CD8-positive, alpha-beta memory T cell (primary cell): ENCODE results near the gene SMYD3. TPM values are rescaled to one million over a fixed set of nuclear protein-coding genes. Genes with fewer than 3 reads are reported as not detected.

ENCODE experiments used
- CTCF ChIA-PET: fragments of 350-600 bp; sonication (Branson Sonifier 250); formaldehyde crosslinking; loops from one replicate; lab custom pipeline; 2021; ENCODE audit warnings: antibody characterized with exemption; lab: Charles Lee
- POLR2A ChIA-PET: fragments of 350-600 bp; sonication (Branson Sonifier 250); formaldehyde crosslinking; loops from one replicate; lab custom pipeline; 2021; ENCODE audit warnings: antibody characterized with exemption; lab: Charles Lee
- DNase-seq, 5 donors: peaks; one replicate each; pipeline versions ENCODE4 v3.0.0 to v3.0.0-alpha.2; 2020 to 2022; ENCODE audit warnings: mixed read lengths in 1 of 5
- H3K27ac ChIP-seq: one replicate; pipeline ENCODE4 v1.7.0; 2013; ENCODE audit warnings: low read depth, mild to moderate bottlenecking, low read length, moderate library complexity
- H3K27me3 ChIP-seq: 2 replicates; pipeline ENCODE4 v1.7.0; 2013; ENCODE audit warnings: low read length, mild to moderate bottlenecking; ENCODE audit not compliant: insufficient read depth, poor library complexity, severe bottlenecking
- H3K36me3 ChIP-seq: 2 replicates; pipeline ENCODE4 v1.7.0; 2013; ENCODE audit warnings: mild to moderate bottlenecking, low read length, moderate library complexity; ENCODE audit not compliant: insufficient read depth
- H3K4me1 ChIP-seq: 2 replicates; pipeline ENCODE4 v1.7.0; 2013; ENCODE audit warnings: mild to moderate bottlenecking, low read length, moderate library complexity; ENCODE audit not compliant: insufficient read depth
- H3K4me3 ChIP-seq: 2 replicates; pipeline ENCODE4 v1.7.0; 2013; ENCODE audit warnings: mild to moderate bottlenecking, low read length
- H3K9me3 ChIP-seq: 2 replicates; pipeline ENCODE4 v1.7.0; 2013; ENCODE audit warnings: mild to moderate bottlenecking, low read length
- H3K27ac Mint-ChIP-seq, 8 donors: one replicate each; pipeline ENCODE4 v1.8.0; 2020 to 2021; ENCODE audit warnings: mixed read lengths in 8 of 8, mild to moderate bottlenecking in 6 of 8, inconsistent platforms in 3 of 8, moderate library complexity in 3 of 8
- H3K27me3 Mint-ChIP-seq, 2 donors: one replicate each; pipeline ENCODE4 v1.8.0; 2020 to 2021; ENCODE audit warnings: mixed read lengths in 2 of 2, mild to moderate bottlenecking in 1 of 2, moderate library complexity in 1 of 2
- H3K36me3 Mint-ChIP-seq, 3 donors: one replicate each; pipeline ENCODE4 v1.8.0; 2020 to 2021; ENCODE audit warnings: mixed read lengths in 3 of 3, inconsistent platforms in 1 of 3, mild to moderate bottlenecking in 1 of 3
- H3K4me1 Mint-ChIP-seq, 3 donors: one replicate each; pipeline ENCODE4 v1.8.0; 2020 to 2021; ENCODE audit warnings: mixed read lengths in 3 of 3, inconsistent platforms in 1 of 3, mild to moderate bottlenecking in 1 of 3
- H3K4me3 Mint-ChIP-seq, 7 donors: one replicate each; pipeline ENCODE4 v1.8.0; 2020 to 2021; ENCODE audit warnings: mixed read lengths in 7 of 7, mild to moderate bottlenecking in 6 of 7, moderate library complexity in 4 of 7, inconsistent platforms in 2 of 7
- H3K9me3 Mint-ChIP-seq, 5 donors: one replicate each; pipeline ENCODE4 v1.8.0; 2020 to 2022; ENCODE audit warnings: mixed read lengths in 5 of 5, mild to moderate bottlenecking in 3 of 5, moderate library complexity in 2 of 5, inconsistent platforms in 1 of 5
- polyA plus RNA-seq: library from polyadenylated mRNA; unstranded; fragments of 300-500 nt; fragmentation: Illumina TruSeq; gene quantifications from one replicate; pipeline ENCODE4 v1.2.3, GENCODE V29; 2021
- total RNA-seq, 2 experiments: library from RNA; stranded (reverse); gene quantifications; one replicate each; pipeline ENCODE4 v1.2.3, GENCODE V29; 2021

The SMYD3 gene
- total and polyA plus RNA-seq, 3 experiments from 2014 or later: 12.4 to 31.7 (median 14.5) TPM

DNA sequence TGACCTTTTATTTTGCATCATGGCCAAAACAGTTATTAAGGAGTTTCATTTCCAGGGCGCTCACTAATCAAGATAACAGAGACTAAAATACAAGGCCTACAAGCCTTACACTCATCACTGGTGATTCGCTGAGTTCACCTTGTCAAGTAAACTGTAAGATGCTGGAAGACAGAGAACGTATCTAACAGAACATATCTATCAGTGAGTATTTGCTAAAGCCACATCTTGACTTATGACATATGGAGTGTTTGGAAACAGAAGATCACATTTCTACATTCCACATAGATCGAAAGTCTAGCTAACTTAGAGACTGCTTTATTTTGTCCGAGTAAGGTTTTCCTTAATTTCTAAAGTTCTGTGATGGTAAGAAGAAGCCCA is 506.5 kb downstream of the SMYD3 start:
- no peak overlapping the region for H3K4me3 Mint-ChIP-seq
- no peaks in the 10 kb centered on the region for H3K9me3 Mint-ChIP-seq
- no peaks in the 10 kb centered on the region for H3K4me1 Mint-ChIP-seq
- no peak for DNase-seq
- POLR2A ChIA-PET: no interaction called here
- peaks cover 0 to 7% (median 0%) of the 10 kb centered on the region in 3 donors for H3K36me3 Mint-ChIP-seq
- peak overlapping the region in 1 of 8 donors; percentile 25 for H3K27ac Mint-ChIP-seq
- Histone ChIP-seq H3K9me3 (no peaks in the 10 kb centered on the region), H3K27me3 (no peaks in the 10 kb centered on the region), H3K4me1 (no peaks in the 10 kb centered on the region), H3K27ac (no peak overlapping the region), H3K4me3 (no peak overlapping the region), H3K36me3 (no peaks in the 10 kb centered on the region)
- CTCF ChIA-PET: interaction anchor here (1.6 to 1.8 kb wide), 2 partner anchors 11 to 112 kb away, joined by 4 to 7 read pairs; no protein-coding TSS in a partner anchor
- peaks cover 0 to 1% of the 10 kb centered on the region in 2 donors for H3K27me3 Mint-ChIP-seq

DNA sequence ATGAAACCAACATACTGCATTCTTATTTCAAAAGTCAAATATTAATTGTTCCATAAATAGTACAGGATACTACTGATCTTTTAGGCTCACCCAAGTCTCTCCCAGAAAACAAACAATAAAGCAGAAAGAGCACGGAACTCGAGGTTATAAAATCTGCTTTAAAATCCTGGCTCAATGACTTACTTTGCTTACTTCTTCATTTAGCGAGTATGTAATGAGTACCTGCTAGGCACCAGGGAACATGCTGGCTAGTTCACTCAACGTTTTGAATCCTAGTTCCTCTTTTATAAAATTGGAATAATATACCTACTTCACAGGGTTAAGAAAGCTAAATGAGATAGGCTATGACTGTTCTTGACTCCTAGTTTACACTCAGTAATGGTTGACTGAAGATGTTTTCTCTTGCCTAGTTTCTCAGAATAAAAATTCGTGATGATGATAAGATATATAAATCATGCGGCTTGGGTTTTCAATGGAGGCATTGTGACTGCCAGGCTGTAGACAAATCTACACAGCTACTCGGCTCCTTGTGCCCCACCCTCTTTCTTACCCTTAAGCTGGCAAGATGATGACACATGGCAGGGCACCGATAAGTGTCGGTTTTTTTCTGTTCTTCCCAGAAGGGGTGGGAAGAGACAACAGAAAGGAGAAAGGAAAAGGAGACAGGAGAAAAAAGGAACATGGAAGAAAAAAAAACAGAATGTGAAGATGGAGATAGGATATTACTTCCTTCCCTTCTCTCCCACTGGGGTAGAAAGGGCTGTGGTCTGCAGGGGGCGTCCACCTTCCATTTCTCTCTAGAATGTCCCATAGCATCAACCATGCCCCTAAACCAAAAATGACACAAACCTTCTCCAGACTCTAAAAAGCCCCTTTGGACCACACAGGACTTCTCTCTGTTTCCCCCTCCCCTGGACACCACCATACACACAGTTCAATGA is 507.1 kb downstream of the SMYD3 start:
- H3K4me1 ChIP-seq: no peaks in the 10 kb centered on the region
- ChIA-PET POLR2A (no interaction called here), CTCF (interaction anchor here (1.0 to 1.8 kb wide), 3 partner anchors 9 to 111 kb away, joined by 3 to 7 read pairs (median 4); no protein-coding TSS in a partner anchor)
- DNase-seq: no peak
- no peaks in the 10 kb centered on the region for H3K9me3 Mint-ChIP-seq
- no peaks in the 10 kb centered on the region for H3K36me3 ChIP-seq
- H3K27ac Mint-ChIP-seq: peak overlapping the region in 2 of 8 donors; percentile 27 to 36
- peaks cover 0 to 7% (median 0%) of the 10 kb centered on the region in 3 donors for H3K36me3 Mint-ChIP-seq
- no peak overlapping the region for H3K4me3 ChIP-seq
- H3K4me1 Mint-ChIP-seq: no peaks in the 10 kb centered on the region
- no peak overlapping the region for H3K4me3 Mint-ChIP-seq
- H3K27me3 ChIP-seq: no peaks in the 10 kb centered on the region
- no peaks in the 10 kb centered on the region for H3K9me3 ChIP-seq
- no peak overlapping the region for H3K27ac ChIP-seq
- H3K27me3 Mint-ChIP-seq: peaks cover 0 to 1% of the 10 kb centered on the region in 2 donors

- H3K9me3 ChIP-seq: no peaks in the 10 kb centered on the region
- H3K36me3 ChIP-seq: no peaks in the 10 kb centered on the region
- no peak overlapping the region for H3K27ac ChIP-seq
- CTCF ChIA-PET: no interaction called here
- Mint-ChIP-seq H3K27me3 (peaks cover 0 to 1% of the 10 kb centered on the region in 2 donors), H3K27ac (peak overlapping the region in 1 of 8 donors; percentile 88), H3K4me1 (no peaks in the 10 kb centered on the region), H3K9me3 (no peaks in the 10 kb centered on the region), H3K4me3 (no peak overlapping the region), H3K36me3 (peaks cover 3 to 7% (median 5%) of the 10 kb centered on the region in 3 donors)
- POLR2A ChIA-PET: no interaction called here
- no peak for DNase-seq
- H3K4me3 ChIP-seq: no peak overlapping the region
- no peaks in the 10 kb centered on the region for H3K4me1 ChIP-seq
- no peaks in the 10 kb centered on the region for H3K27me3 ChIP-seq
Measured at GRCh38 chr1:245997471-245998258, 509.4 kb downstream of the SMYD3 start.

DNA sequence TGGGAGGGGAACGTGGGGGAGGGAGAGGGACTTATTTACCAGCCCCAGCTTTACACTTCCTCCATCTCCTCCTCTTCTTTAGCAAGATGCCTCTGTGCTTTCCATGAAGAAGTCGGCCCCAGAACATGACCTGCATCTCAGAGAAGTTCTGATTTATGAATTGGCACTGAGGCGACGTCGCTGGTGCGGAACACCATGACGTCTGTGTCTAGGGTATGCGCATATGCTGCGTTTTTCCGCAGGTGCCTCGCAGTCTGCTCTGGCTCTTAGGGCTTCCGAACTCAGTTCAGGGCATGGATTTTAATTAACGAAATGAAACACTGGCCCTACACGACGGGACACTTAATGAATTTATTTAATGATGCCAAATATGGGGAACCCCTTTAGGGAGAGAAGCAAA is 510.3 kb downstream of the SMYD3 start:
- H3K36me3 Mint-ChIP-seq: peaks cover 3 to 7% (median 5%) of the 10 kb centered on the region in 3 donors
- Histone ChIP-seq H3K9me3 (no peaks in the 10 kb centered on the region), H3K27ac (no peak overlapping the region), H3K4me1 (no peaks in the 10 kb centered on the region), H3K4me3 (no peak overlapping the region), H3K36me3 (no peaks in the 10 kb centered on the region), H3K27me3 (no peaks in the 10 kb centered on the region)
- peaks cover 0 to 1% of the 10 kb centered on the region in 2 donors for H3K27me3 Mint-ChIP-seq
- ChIA-PET CTCF (no interaction called here), POLR2A (no interaction called here)
- no peak overlapping the region for H3K27ac Mint-ChIP-seq
- DNase-seq: no peak
- no peak overlapping the region for H3K4me3 Mint-ChIP-seq
- no peaks in the 10 kb centered on the region for H3K4me1 Mint-ChIP-seq
- H3K9me3 Mint-ChIP-seq: no peaks in the 10 kb centered on the region

GRCh38 chr1:245995474-245995873 is 511.6 kb downstream of the SMYD3 start:
- Histone ChIP-seq H3K4me1 (no peaks in the 10 kb centered on the region), H3K9me3 (no peaks in the 10 kb centered on the region), H3K36me3 (no peaks in the 10 kb centered on the region), H3K27ac (no peak overlapping the region), H3K4me3 (no peak overlapping the region), H3K27me3 (no peaks in the 10 kb centered on the region)
- Mint-ChIP-seq H3K36me3 (peaks cover 4 to 7% (median 5%) of the 10 kb centered on the region in 3 donors), H3K27me3 (peaks cover 0 to under 1% of the 10 kb centered on the region in 2 donors), H3K4me3 (no peak overlapping the region), H3K27ac (no peak overlapping the region), H3K4me1 (no peaks in the 10 kb centered on the region), H3K9me3 (no peaks in the 10 kb centered on the region)
- CTCF ChIA-PET: interaction anchor here (0.8 kb wide), 1 partner anchor 14 kb away, joined by 3 read pairs; no protein-coding TSS in a partner anchor
- POLR2A ChIA-PET: no interaction called here
- no peak for DNase-seq

DNA sequence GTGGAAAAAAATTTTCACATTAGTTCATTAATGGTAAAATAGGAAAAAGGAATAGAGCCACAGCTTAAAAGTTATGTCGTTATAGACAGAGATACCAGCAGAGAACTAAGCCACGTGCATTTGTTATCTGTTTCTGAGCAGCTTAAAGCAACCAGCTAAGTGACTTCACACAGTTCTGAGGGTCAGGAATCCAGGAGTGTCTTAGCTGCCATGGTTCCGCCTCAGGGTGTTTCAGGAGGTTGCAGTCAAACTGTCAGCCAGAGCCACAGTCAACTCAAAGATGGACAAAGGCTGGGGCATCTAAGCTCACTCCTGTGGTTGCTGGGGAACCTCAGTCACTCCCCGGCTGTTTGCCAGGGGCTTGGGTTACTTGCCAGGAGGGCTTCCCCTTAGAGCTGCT is 515.8 kb downstream of the SMYD3 start:
- H3K27ac ChIP-seq: no peak overlapping the region
- H3K9me3 ChIP-seq: no peaks in the 10 kb centered on the region
- ChIA-PET POLR2A (no interaction called here), CTCF (no interaction called here)
- Mint-ChIP-seq H3K4me1 (no peaks in the 10 kb centered on the region), H3K9me3 (no peaks in the 10 kb centered on the region), H3K4me3 (peak overlapping the region in 1 of 7 donors; percentile 27), H3K27ac (no peak overlapping the region), H3K36me3 (peaks cover 0 to 12% (median 4%) of the 10 kb centered on the region in 3 donors), H3K27me3 (peaks cover 0 to 3% of the 10 kb centered on the region in 2 donors)
- H3K4me3 ChIP-seq: no peak overlapping the region
- DNase-seq: no peak
- no peaks in the 10 kb centered on the region for H3K36me3 ChIP-seq
- no peaks in the 10 kb centered on the region for H3K27me3 ChIP-seq
- no peaks in the 10 kb centered on the region for H3K4me1 ChIP-seq

- H3K9me3 Mint-ChIP-seq: no peaks in the 10 kb centered on the region
- no peak for DNase-seq
- no peak overlapping the region for H3K4me3 ChIP-seq
- no peaks in the 10 kb centered on the region for H3K9me3 ChIP-seq
- H3K4me3 Mint-ChIP-seq: no peak overlapping the region
- no peaks in the 10 kb centered on the region for H3K36me3 ChIP-seq
- POLR2A ChIA-PET: no interaction called here
- CTCF ChIA-PET: interaction anchor here (1.0 to 1.1 kb wide), 2 partner anchors 10 to 13 kb away, joined by 3 to 4 read pairs; no protein-coding TSS in a partner anchor
- no peaks in the 10 kb centered on the region for H3K4me1 Mint-ChIP-seq
- H3K27me3 ChIP-seq: no peaks in the 10 kb centered on the region
- H3K27me3 Mint-ChIP-seq: peaks cover 0 to 3% of the 10 kb centered on the region in 2 donors
- H3K27ac Mint-ChIP-seq: no peak overlapping the region
- H3K36me3 Mint-ChIP-seq: peaks cover 0 to 12% (median 4%) of the 10 kb centered on the region in 3 donors
- H3K4me1 ChIP-seq: no peaks in the 10 kb centered on the region
- H3K27ac ChIP-seq: no peak overlapping the region
Measured at GRCh38 chr1:245990315-245991022, 516.6 kb downstream of the SMYD3 start.
